H9 (cell line): ENCODE data around the gene UNC45A. TPM values are rescaled to one million over a fixed set of nuclear protein-coding genes. Genes with fewer than 3 reads are reported as not detected.

ENCODE experiments used
- DNase-seq: peaks from one replicate; pipeline ENCODE4 v3.0.0-alpha.2; 2017
- H2AFZ ChIP-seq: one replicate; pipeline ENCODE4 v1.6.1; 2013; ENCODE audit warnings: mild to moderate bottlenecking, low read length, control low read depth, moderate library complexity
- H2AK5ac ChIP-seq: 2 replicates; pipeline ENCODE4 v1.6.1; 2013; ENCODE audit warnings: low read length, control low read depth, mixed read lengths; ENCODE audit not compliant: insufficient read length
- H2BK120ac ChIP-seq: one replicate; pipeline ENCODE4 v1.6.1; 2013; ENCODE audit warnings: low read depth, mild to moderate bottlenecking, low read length, control low read depth, inconsistent platforms; ENCODE audit not compliant: poor library complexity, severe bottlenecking
- H2BK12ac ChIP-seq: 2 replicates; pipeline ENCODE4 v1.6.1; 2013; ENCODE audit warnings: low read length, control low read depth, mixed read lengths, low read depth; ENCODE audit not compliant: insufficient read length
- H2BK15ac ChIP-seq: 2 replicates; pipeline ENCODE4 v1.6.1; 2013; ENCODE audit warnings: low read depth, low read length, control low read depth
- H2BK20ac ChIP-seq: one replicate; pipeline ENCODE4 v1.6.1; 2013; ENCODE audit warnings: low read depth, mild to moderate bottlenecking, low read length, control low read depth, inconsistent platforms; ENCODE audit not compliant: poor library complexity, severe bottlenecking
- H2BK5ac ChIP-seq: 2 replicates; pipeline ENCODE4 v1.6.1; 2013; ENCODE audit warnings: low read length, control low read depth, mixed read lengths; ENCODE audit not compliant: insufficient read length
- H3K14ac ChIP-seq: 2 replicates; pipeline ENCODE4 v1.6.1; 2013; ENCODE audit warnings: low read length, control low read depth; ENCODE audit not compliant: insufficient read depth
- H3K18ac ChIP-seq: 2 replicates; pipeline ENCODE4 v1.6.1; 2013; ENCODE audit warnings: low read depth, mild to moderate bottlenecking, mixed read lengths, low read length, control low read depth; ENCODE audit not compliant: insufficient read length
- H3K23ac ChIP-seq: 2 replicates; pipeline ENCODE4 v1.6.1; 2013; ENCODE audit warnings: low read length, control low read depth, mixed read lengths, low read depth; ENCODE audit not compliant: insufficient read length
- H3K23me2 ChIP-seq: 2 replicates; pipeline ENCODE4 v1.6.1; 2013; ENCODE audit warnings: low read depth, mild to moderate bottlenecking, mixed read lengths, low read length, control low read depth; ENCODE audit not compliant: insufficient read length, poor library complexity, severe bottlenecking
- H3K27ac ChIP-seq: 2 replicates; pipeline ENCODE4 v1.5.1; 2013; ENCODE audit warnings: low read length, control low read depth, mixed read lengths, low read depth; ENCODE audit not compliant: insufficient read length
- H3K27me3 ChIP-seq: 2 replicates; pipeline ENCODE4 v1.6.1; 2013; ENCODE audit warnings: low read length, control low read depth, inconsistent platforms; ENCODE audit not compliant: insufficient read depth
- H3K4ac ChIP-seq: 2 replicates; pipeline ENCODE4 v1.6.1; 2013; ENCODE audit warnings: low read depth, mild to moderate bottlenecking, control low read depth, inconsistent platforms, low read length, moderate library complexity
- H3K4me1 ChIP-seq: 2 replicates; pipeline ENCODE4 v1.6.1; 2013; ENCODE audit warnings: low read length, control low read depth, inconsistent platforms; ENCODE audit not compliant: insufficient read depth
- H3K4me2 ChIP-seq: 2 replicates; pipeline ENCODE4 v1.6.1; 2013; ENCODE audit warnings: low read length, control low read depth, mixed read lengths; ENCODE audit not compliant: insufficient read length, insufficient read depth
- H3K56ac ChIP-seq: 2 replicates; pipeline ENCODE4 v1.6.1; 2013; ENCODE audit warnings: low read depth, mild to moderate bottlenecking, mixed read lengths, low read length, control low read depth; ENCODE audit not compliant: insufficient read length
- H3K79me1 ChIP-seq: 2 replicates; pipeline ENCODE4 v1.6.1; 2013; ENCODE audit warnings: low read depth, mild to moderate bottlenecking, moderate library complexity, low read length, control low read depth, inconsistent platforms; ENCODE audit not compliant: insufficient read depth, poor library complexity, severe bottlenecking
- H3K79me2 ChIP-seq: 2 replicates; pipeline ENCODE4 v1.6.1; 2013; ENCODE audit warnings: low read length, control low read depth, inconsistent platforms; ENCODE audit not compliant: insufficient read depth
- H3K9ac ChIP-seq: 2 replicates; pipeline ENCODE4 v1.6.1; 2013; ENCODE audit warnings: low read length, control low read depth, mixed read lengths; ENCODE audit not compliant: insufficient read length; ENCODE audit errors: extremely low read depth
- H3K9me3 ChIP-seq: one replicate; pipeline ENCODE4 v1.6.1; 2013; ENCODE audit warnings: low read depth, low read length, inconsistent platforms; ENCODE audit not compliant: control insufficient read depth
- H3T11ph ChIP-seq: one replicate; pipeline ENCODE4 v1.6.1; 2013; ENCODE audit warnings: mild to moderate bottlenecking, low read length, control low read depth, inconsistent platforms
- H4K20me1 ChIP-seq: one replicate; pipeline ENCODE4 v1.6.1; 2013; ENCODE audit not compliant: control insufficient read depth, insufficient read length, insufficient read depth
- H4K5ac ChIP-seq: 2 replicates; pipeline ENCODE4 v1.6.1; 2013; ENCODE audit warnings: low read depth, mild to moderate bottlenecking, mixed read lengths, low read length, control low read depth; ENCODE audit not compliant: insufficient read length
- H4K8ac ChIP-seq: replicated peaks from 2 replicates; pipeline ENCODE4 v1.6.1; 2013; ENCODE audit warnings: low read length, control low read depth, mixed read lengths, low read depth; ENCODE audit not compliant: insufficient read length
- H4K91ac ChIP-seq: 2 replicates; pipeline ENCODE4 v1.6.1; 2013; ENCODE audit warnings: low read depth, mild to moderate bottlenecking, moderate library complexity, mixed read lengths, low read length, control low read depth; ENCODE audit not compliant: insufficient read length
- H3K27ac Mint-ChIP-seq, 3 experiments: 2 replicates in 2 of 3; 3 replicates in 1 of 3; pipeline ENCODE4 v1.8.0; 2020 to 2021; ENCODE audit warnings: mixed read lengths in 3 of 3, mild to moderate bottlenecking in 1 of 3, moderate library complexity in 1 of 3
- H3K27me3 Mint-ChIP-seq: 2 replicates; pipeline ENCODE4 v1.8.0; 2021; ENCODE audit warnings: low read depth, mild to moderate bottlenecking, moderate library complexity, mixed read lengths
- H3K36me3 Mint-ChIP-seq, 3 experiments: 2 replicates in 2 of 3; 3 replicates in 1 of 3; pipeline ENCODE4 v1.8.0; 2020 to 2021; ENCODE audit warnings: low read depth in 3 of 3, mixed read lengths in 3 of 3; ENCODE audit not compliant: insufficient read depth in 1 of 3
- H3K4me1 Mint-ChIP-seq, 2 experiments: 2 replicates each; pipeline ENCODE4 v1.8.0; 2020; ENCODE audit warnings: mixed read lengths in 2 of 2
- H3K4me3 Mint-ChIP-seq, 2 experiments: 2 replicates in 1 of 2; 3 replicates in 1 of 2; pipeline ENCODE4 v1.8.0; 2020 to 2021; ENCODE audit warnings: mild to moderate bottlenecking in 2 of 2, mixed read lengths in 2 of 2, moderate library complexity in 1 of 2
- H3K9me3 Mint-ChIP-seq, 2 experiments: 2 replicates in 1 of 2; 3 replicates in 1 of 2; pipeline ENCODE4 v1.8.0; 2020; ENCODE audit warnings: mild to moderate bottlenecking in 2 of 2, mixed read lengths in 2 of 2, moderate library complexity in 1 of 2
- CTCF ChIP-seq: fragments of 200-600 bp; sonication (generic); conservative IDR thresholded peaks from 3 replicates; pipeline ENCODE4 v1.8.0; 2021; ENCODE audit warnings: antibody characterized with exemption, mild to moderate bottlenecking
- WGBS: extraction: QIAGEN DNeasy Blood & Tissue Kit; methylation state at CpG from one replicate; pipeline ENCODE4 v1.1.7; 2013; ENCODE audit warnings: missing lambda C conversion rate, low lambda C conversion rate, mixed read lengths; ENCODE audit not compliant: insufficient read length; ENCODE audit errors: extremely low coverage; 5-methylcytosine and 5-hydroxymethylcytosine counted together
- total RNA-seq: library from RNA; stranded (reverse); gene quantifications from 2 replicates; pipeline ENCODE4 v1.2.1, GENCODE V29; 2021

Gene UNC45A
- total RNA-seq, 1 experiment from 2014 or later: 84.6 TPM

GRCh38 chr15:90974216-90974615 lies 39.1 kb downstream of the UNC45A start:
- Histone ChIP-seq H2BK12ac (no peak overlapping the region), H3K23ac (no peak overlapping the region), H2BK120ac (no peak overlapping the region), H2AFZ (no peak overlapping the region), H3K9ac (no peak overlapping the region), H3T11ph (no peak overlapping the region), H3K18ac (no peak overlapping the region), H2BK20ac (no peak overlapping the region), H3K9me3 (no peaks in the 10 kb centered on the region), H3K4ac (no peak overlapping the region), H3K23me2 (no peaks in the 10 kb centered on the region), H3K56ac (no peak overlapping the region), H2BK5ac (no peak overlapping the region), H3K4me2 (no peak overlapping the region), H3K27me3 (no peaks in the 10 kb centered on the region), H3K14ac (no peak overlapping the region), H4K91ac (no peak overlapping the region), H4K5ac (no peak overlapping the region), H3K79me2 (no peaks in the 10 kb centered on the region), H3K4me1 (no peaks in the 10 kb centered on the region), H2AK5ac (no peak overlapping the region), H4K8ac (no peak overlapping the region), H4K20me1 (no peaks in the 10 kb centered on the region), H2BK15ac (no peak overlapping the region), H3K27ac (no peak overlapping the region), H3K79me1 (peaks cover 4% of the 10 kb centered on the region)
- Mint-ChIP-seq H3K9me3 (no peaks in the 10 kb centered on the region), H3K4me3 (no peak overlapping the region), H3K4me1 (no peaks in the 10 kb centered on the region), H3K27me3 (no peaks in the 10 kb centered on the region), H3K36me3 (peaks cover 57 to 84% (median 79%) of the 10 kb centered on the region in 3 experiments; a peak in 6 of 7 replicates), H3K27ac (no peak overlapping the region)
- no peak for DNase-seq
- TF ChIP-seq CTCF: no peak
- WGBS: no CpG with 5 or more reads among the region's 21 CpGs
